ENCODE data around the gene ANKHD1.

DNA sequence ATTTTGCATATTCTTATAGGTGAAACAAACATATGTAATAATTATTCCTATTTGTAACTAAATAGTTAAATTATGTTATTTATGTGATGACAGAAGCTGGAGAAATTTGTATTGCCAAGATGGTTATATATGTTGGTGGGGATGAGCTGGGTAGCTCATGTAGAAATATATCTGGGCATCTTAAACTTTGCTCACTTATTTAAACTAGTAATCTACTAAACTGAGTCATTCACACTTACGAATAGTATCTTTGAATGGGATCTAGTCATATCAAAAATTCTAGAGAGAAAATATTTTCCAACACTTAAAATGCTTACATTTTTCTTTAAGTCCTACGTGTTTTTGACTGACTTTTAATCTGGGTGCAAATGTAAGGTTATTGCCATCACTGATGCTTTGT is 101.2 kb downstream of the ANKHD1 start:
- TF ChIP-seq, protein P1, sequence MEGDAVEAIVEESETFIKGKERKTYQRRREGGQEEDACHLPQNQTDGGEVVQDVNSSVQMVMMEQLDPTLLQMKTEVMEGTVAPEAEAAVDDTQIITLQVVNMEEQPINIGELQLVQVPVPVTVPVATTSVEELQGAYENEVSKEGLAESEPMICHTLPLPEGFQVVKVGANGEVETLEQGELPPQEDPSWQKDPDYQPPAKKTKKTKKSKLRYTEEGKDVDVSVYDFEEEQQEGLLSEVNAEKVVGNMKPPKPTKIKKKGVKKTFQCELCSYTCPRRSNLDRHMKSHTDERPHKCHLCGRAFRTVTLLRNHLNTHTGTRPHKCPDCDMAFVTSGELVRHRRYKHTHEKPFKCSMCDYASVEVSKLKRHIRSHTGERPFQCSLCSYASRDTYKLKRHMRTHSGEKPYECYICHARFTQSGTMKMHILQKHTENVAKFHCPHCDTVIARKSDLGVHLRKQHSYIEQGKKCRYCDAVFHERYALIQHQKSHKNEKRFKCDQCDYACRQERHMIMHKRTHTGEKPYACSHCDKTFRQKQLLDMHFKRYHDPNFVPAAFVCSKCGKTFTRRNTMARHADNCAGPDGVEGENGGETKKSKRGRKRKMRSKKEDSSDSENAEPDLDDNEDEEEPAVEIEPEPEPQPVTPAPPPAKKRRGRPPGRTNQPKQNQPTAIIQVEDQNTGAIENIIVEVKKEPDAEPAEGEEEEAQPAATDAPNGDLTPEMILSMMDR (IDR thresholded peaks at IDR 0.05) = no peak
- TF ChIP-seq TCF7L2 (IDR thresholded peaks at IDR 0.05; ENCODE audit: low read depth, low read length) (no peak), SIN3A (IDR thresholded peaks at IDR 0.05; ENCODE audit: borderline replicate concordance, insufficient read depth, low read depth, low read length) (no peak), POLR2AphosphoS5 (IDR thresholded peaks at IDR 0.05; ENCODE audit: low read depth, low read length) (no peak)
- TF ChIP-seq, protein P2, sequence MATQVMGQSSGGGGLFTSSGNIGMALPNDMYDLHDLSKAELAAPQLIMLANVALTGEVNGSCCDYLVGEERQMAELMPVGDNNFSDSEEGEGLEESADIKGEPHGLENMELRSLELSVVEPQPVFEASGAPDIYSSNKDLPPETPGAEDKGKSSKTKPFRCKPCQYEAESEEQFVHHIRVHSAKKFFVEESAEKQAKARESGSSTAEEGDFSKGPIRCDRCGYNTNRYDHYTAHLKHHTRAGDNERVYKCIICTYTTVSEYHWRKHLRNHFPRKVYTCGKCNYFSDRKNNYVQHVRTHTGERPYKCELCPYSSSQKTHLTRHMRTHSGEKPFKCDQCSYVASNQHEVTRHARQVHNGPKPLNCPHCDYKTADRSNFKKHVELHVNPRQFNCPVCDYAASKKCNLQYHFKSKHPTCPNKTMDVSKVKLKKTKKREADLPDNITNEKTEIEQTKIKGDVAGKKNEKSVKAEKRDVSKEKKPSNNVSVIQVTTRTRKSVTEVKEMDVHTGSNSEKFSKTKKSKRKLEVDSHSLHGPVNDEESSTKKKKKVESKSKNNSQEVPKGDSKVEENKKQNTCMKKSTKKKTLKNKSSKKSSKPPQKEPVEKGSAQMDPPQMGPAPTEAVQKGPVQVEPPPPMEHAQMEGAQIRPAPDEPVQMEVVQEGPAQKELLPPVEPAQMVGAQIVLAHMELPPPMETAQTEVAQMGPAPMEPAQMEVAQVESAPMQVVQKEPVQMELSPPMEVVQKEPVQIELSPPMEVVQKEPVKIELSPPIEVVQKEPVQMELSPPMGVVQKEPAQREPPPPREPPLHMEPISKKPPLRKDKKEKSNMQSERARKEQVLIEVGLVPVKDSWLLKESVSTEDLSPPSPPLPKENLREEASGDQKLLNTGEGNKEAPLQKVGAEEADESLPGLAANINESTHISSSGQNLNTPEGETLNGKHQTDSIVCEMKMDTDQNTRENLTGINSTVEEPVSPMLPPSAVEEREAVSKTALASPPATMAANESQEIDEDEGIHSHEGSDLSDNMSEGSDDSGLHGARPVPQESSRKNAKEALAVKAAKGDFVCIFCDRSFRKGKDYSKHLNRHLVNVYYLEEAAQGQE (IDR thresholded peaks at IDR 0.05; ENCODE audit: insufficient read depth in 1 of 2, low read depth in 2 of 2, low read length in 1 of 2) = no peak
